Measurements from ENCODE around the gene PCDHGA9. TPM values are rescaled to one million over a fixed set of nuclear protein-coding genes. Genes with fewer than 3 reads are reported as not detected.

Gene PCDHGA9
- polyA plus RNA-seq, 12 donors: 2.8 to 5.2 (median 4.2) TPM; not detected in 1

- DNase-seq: no peak
Observed at GRCh38 chr5:141441571-141442170, 39.1 kb downstream of the PCDHGA9 start.

Other genes with a start within 250 kb of the PCDHGA9 start
- gene PCDHB7, start 230.1 kb upstream of the PCDHGA9 start, polyA plus RNA-seq (ENCODE audit: insufficient read length in 12 of 12): 1 to 10 TPM in 11 of 12 donors, not detected in 1; 1.8 to 3.3 (median 2.4) TPM
- 1 to 10 TPM in 6 of 12 donors, under 1 TPM in 4, not detected in 2; 0.44 to 1.6 (median 1.2) TPM for gene PCDHB8, start 225.0 kb upstream of the PCDHGA9 start, polyA plus RNA-seq (ENCODE audit: insufficient read length in 12 of 12)
- gene PCDHB16, start 220.4 kb upstream of the PCDHGA9 start, polyA plus RNA-seq (ENCODE audit: insufficient read length in 12 of 12): 1 to 10 TPM in 11 of 12 donors, not detected in 1; 2.8 to 6.3 (median 3.9) TPM
- gene PCDHB9, start 215.6 kb upstream of the PCDHGA9 start, polyA plus RNA-seq (ENCODE audit: insufficient read length in 12 of 12): 1 to 10 TPM in 10 of 12 donors, not detected in 2; 1.4 to 4.6 (median 2.3) TPM
- 1 to 10 TPM in 10 of 12 donors, not detected in 2; 3.2 to 5.7 (median 4.8) TPM for gene PCDHB10, start 210.4 kb upstream of the PCDHGA9 start, polyA plus RNA-seq (ENCODE audit: insufficient read length in 12 of 12)
- 1 to 10 TPM in 11 of 12 donors, not detected in 1; 1.6 to 3.4 (median 2.5) TPM for gene PCDHB11, start 203.2 kb upstream of the PCDHGA9 start, polyA plus RNA-seq (ENCODE audit: insufficient read length in 12 of 12)
- 1 to 10 TPM in 11 of 12 donors, not detected in 1; 1.9 to 3.8 (median 2.8) TPM for gene PCDHB12, start 194.1 kb upstream of the PCDHGA9 start, polyA plus RNA-seq (ENCODE audit: insufficient read length in 12 of 12)
- gene PCDHB13, start 188.9 kb upstream of the PCDHGA9 start, polyA plus RNA-seq (ENCODE audit: insufficient read length in 12 of 12): 1 to 10 TPM in 11 of 12 donors, not detected in 1; 2.2 to 4.3 (median 3.0) TPM
- 1 to 10 TPM in 11 of 12 donors, not detected in 1; 5.4 to 9.6 (median 7.0) TPM for gene PCDHB14, start 179.4 kb upstream of the PCDHGA9 start, polyA plus RNA-seq (ENCODE audit: insufficient read length in 12 of 12)
- gene PCDHB15, start 157.4 kb upstream of the PCDHGA9 start, polyA plus RNA-seq (ENCODE audit: insufficient read length in 12 of 12): 10 to 100 TPM in 1 of 12 donors, 1 to 10 TPM in 10, not detected in 1; 5.8 to 12.3 (median 6.8) TPM
- gene SLC25A2, start 98.7 kb upstream of the PCDHGA9 start, polyA plus RNA-seq (ENCODE audit: insufficient read length in 12 of 12): not detected
- 100 to 1,000 TPM in 2 of 12 donors, 10 to 100 TPM in 9, not detected in 1; 77.9 to 106 (median 91.7) TPM for gene TAF7, start 82.0 kb upstream of the PCDHGA9 start, polyA plus RNA-seq (ENCODE audit: insufficient read length in 12 of 12)
- under 1 TPM in 10 of 12 donors, not detected in 2; 0.44 to 0.86 (median 0.56) TPM for gene PCDHGA1, start 72.3 kb upstream of the PCDHGA9 start, polyA plus RNA-seq (ENCODE audit: insufficient read length in 12 of 12)
- 1 to 10 TPM in 11 of 12 donors, not detected in 1; 1.6 to 5.9 (median 2.5) TPM for gene PCDHGA2, start 64.0 kb upstream of the PCDHGA9 start, polyA plus RNA-seq (ENCODE audit: insufficient read length in 12 of 12)
- gene PCDHGA3, start 58.9 kb upstream of the PCDHGA9 start, polyA plus RNA-seq (ENCODE audit: insufficient read length in 12 of 12): 1 to 10 TPM in 10 of 12 donors, not detected in 2; 1.2 to 1.8 (median 1.4) TPM
- gene PCDHGB1, start 52.7 kb upstream of the PCDHGA9 start, polyA plus RNA-seq (ENCODE audit: insufficient read length in 12 of 12): 1 to 10 TPM in 1 of 12 donors, under 1 TPM in 9, not detected in 2; 0.32 to 1.0 (median 0.65) TPM
- gene PCDHGA4, start 47.8 kb upstream of the PCDHGA9 start, polyA plus RNA-seq (ENCODE audit: insufficient read length in 12 of 12): 1 to 10 TPM in 9 of 12 donors, under 1 TPM in 1, not detected in 2; 0.93 to 1.9 (median 1.5) TPM
- 1 to 10 TPM in 10 of 12 donors, not detected in 2; 1.8 to 3.0 (median 2.1) TPM for gene PCDHGB2, start 42.8 kb upstream of the PCDHGA9 start, polyA plus RNA-seq (ENCODE audit: insufficient read length in 12 of 12)
- gene PCDHGA5, start 38.6 kb upstream of the PCDHGA9 start, polyA plus RNA-seq (ENCODE audit: insufficient read length in 12 of 12): 1 to 10 TPM in 10 of 12 donors, not detected in 2; 2.1 to 3.4 (median 2.7) TPM
- gene PCDHGB3, start 32.5 kb upstream of the PCDHGA9 start, polyA plus RNA-seq (ENCODE audit: insufficient read length in 12 of 12): 1 to 10 TPM in 8 of 12 donors, under 1 TPM in 2, not detected in 2; 0.94 to 2.0 (median 1.3) TPM
- 1 to 10 TPM in 10 of 12 donors, not detected in 2; 2.5 to 5.4 (median 3.5) TPM for gene PCDHGA6, start 28.9 kb upstream of the PCDHGA9 start, polyA plus RNA-seq (ENCODE audit: insufficient read length in 12 of 12)
- gene PCDHGA7, start 20.0 kb upstream of the PCDHGA9 start, polyA plus RNA-seq (ENCODE audit: insufficient read length in 12 of 12): 1 to 10 TPM in 10 of 12 donors, not detected in 2; 1.1 to 2.0 (median 1.6) TPM
- gene PCDHGB4, start 15.1 kb upstream of the PCDHGA9 start, polyA plus RNA-seq (ENCODE audit: insufficient read length in 12 of 12): 1 to 10 TPM in 11 of 12 donors, not detected in 1; 1.9 to 3.5 (median 2.3) TPM
- 1 to 10 TPM in 1 of 12 donors, under 1 TPM in 9, not detected in 2; 0.34 to 1.1 (median 0.66) TPM for gene PCDHGA8, start 10.1 kb upstream of the PCDHGA9 start, polyA plus RNA-seq (ENCODE audit: insufficient read length in 12 of 12)
- gene PCDHGB5, start 4.8 kb upstream of the PCDHGA9 start, polyA plus RNA-seq (ENCODE audit: insufficient read length in 12 of 12): 1 to 10 TPM in 11 of 12 donors, not detected in 1; 2.7 to 7.7 (median 4.0) TPM
- gene PCDHGB6, start 5.2 kb downstream of the PCDHGA9 start, polyA plus RNA-seq (ENCODE audit: insufficient read length in 12 of 12): 1 to 10 TPM in 11 of 12 donors, not detected in 1; 2.8 to 7.7 (median 4.3) TPM
- gene PCDHGA10, start 10.2 kb downstream of the PCDHGA9 start, polyA plus RNA-seq (ENCODE audit: insufficient read length in 12 of 12): 1 to 10 TPM in 11 of 12 donors, not detected in 1; 1.3 to 3.4 (median 1.8) TPM
- 10 to 100 TPM in 3 of 12 donors, 1 to 10 TPM in 8, not detected in 1; 6.5 to 14.7 (median 8.6) TPM for gene PCDHGB7, start 14.9 kb downstream of the PCDHGA9 start, polyA plus RNA-seq (ENCODE audit: insufficient read length in 12 of 12)
- 1 to 10 TPM in 10 of 12 donors, not detected in 2; 2.6 to 5.1 (median 3.4) TPM for gene PCDHGA11, start 18.3 kb downstream of the PCDHGA9 start, polyA plus RNA-seq (ENCODE audit: insufficient read length in 12 of 12)
- gene PCDHGA12, start 27.7 kb downstream of the PCDHGA9 start, polyA plus RNA-seq (ENCODE audit: insufficient read length in 12 of 12): 1 to 10 TPM in 10 of 12 donors, not detected in 2; 1.2 to 4.6 (median 2.1) TPM
- gene PCDHGC3, start 73.2 kb downstream of the PCDHGA9 start, polyA plus RNA-seq (ENCODE audit: insufficient read length in 12 of 12): 100 to 1,000 TPM in 7 of 12 donors, 10 to 100 TPM in 4, not detected in 1; 86.1 to 193 (median 119) TPM
- gene PCDHGC4, start 82.3 kb downstream of the PCDHGA9 start, polyA plus RNA-seq (ENCODE audit: insufficient read length in 12 of 12): 1 to 10 TPM in 9 of 12 donors, under 1 TPM in 1, not detected in 2; 0.93 to 2.7 (median 1.7) TPM
- gene PCDHGC5, start 86.3 kb downstream of the PCDHGA9 start, polyA plus RNA-seq (ENCODE audit: insufficient read length in 12 of 12): 1 to 10 TPM in 2 of 12 donors, under 1 TPM in 8, not detected in 2; 0.19 to 1.3 (median 0.71) TPM
- gene DIAPH1, start 216.2 kb downstream of the PCDHGA9 start, polyA plus RNA-seq (ENCODE audit: insufficient read length in 12 of 12): 10 to 100 TPM in 11 of 12 donors, not detected in 1; 19.9 to 47.9 (median 22.4) TPM
- gene HDAC3, start 234.1 kb downstream of the PCDHGA9 start, polyA plus RNA-seq (ENCODE audit: insufficient read length in 12 of 12): 10 to 100 TPM in 11 of 12 donors, not detected in 1; 36.9 to 87.4 (median 51.4) TPM
- under 1 TPM in 10 of 12 donors, not detected in 2; 0.10 to 0.84 (median 0.29) TPM for gene RELL2, start 234.2 kb downstream of the PCDHGA9 start, polyA plus RNA-seq (ENCODE audit: insufficient read length in 12 of 12)
- gene FCHSD1, start 248.6 kb downstream of the PCDHGA9 start, polyA plus RNA-seq (ENCODE audit: insufficient read length in 12 of 12): 10 to 100 TPM in 3 of 12 donors, 1 to 10 TPM in 8, not detected in 1; 4.3 to 32.7 (median 7.8) TPM

Measured in muscle of arm (tissue), 12 donors.